ENCODE results near the gene CALB2.

DNA sequence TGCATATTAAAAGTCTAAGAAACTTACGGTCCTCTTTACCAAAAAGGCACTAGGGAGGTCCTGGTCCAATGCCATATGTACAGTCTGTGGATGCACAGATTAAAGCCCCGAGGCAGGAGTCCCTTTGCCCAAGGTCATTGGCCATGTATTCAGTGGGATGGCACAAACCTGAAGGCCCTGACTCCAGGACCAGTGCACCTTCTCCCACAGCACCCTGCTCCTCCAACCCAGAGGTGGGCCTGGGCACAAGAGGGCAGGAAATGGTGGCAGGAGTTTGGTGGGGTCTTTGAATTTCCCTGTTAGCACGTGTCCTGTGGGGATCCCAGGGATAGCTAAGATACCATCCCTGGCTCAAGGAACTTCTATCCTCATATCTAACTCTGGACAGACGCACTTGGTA lies 54.8 kb downstream of the CALB2 start:
- TF ChIP-seq, protein P1, sequence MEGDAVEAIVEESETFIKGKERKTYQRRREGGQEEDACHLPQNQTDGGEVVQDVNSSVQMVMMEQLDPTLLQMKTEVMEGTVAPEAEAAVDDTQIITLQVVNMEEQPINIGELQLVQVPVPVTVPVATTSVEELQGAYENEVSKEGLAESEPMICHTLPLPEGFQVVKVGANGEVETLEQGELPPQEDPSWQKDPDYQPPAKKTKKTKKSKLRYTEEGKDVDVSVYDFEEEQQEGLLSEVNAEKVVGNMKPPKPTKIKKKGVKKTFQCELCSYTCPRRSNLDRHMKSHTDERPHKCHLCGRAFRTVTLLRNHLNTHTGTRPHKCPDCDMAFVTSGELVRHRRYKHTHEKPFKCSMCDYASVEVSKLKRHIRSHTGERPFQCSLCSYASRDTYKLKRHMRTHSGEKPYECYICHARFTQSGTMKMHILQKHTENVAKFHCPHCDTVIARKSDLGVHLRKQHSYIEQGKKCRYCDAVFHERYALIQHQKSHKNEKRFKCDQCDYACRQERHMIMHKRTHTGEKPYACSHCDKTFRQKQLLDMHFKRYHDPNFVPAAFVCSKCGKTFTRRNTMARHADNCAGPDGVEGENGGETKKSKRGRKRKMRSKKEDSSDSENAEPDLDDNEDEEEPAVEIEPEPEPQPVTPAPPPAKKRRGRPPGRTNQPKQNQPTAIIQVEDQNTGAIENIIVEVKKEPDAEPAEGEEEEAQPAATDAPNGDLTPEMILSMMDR (optimal IDR thresholded peaks at IDR 0.05 in 1 of 3, IDR thresholded peaks at IDR 0.05 in 1 of 3, conservative IDR thresholded peaks at IDR 0.05 in 1 of 3; ENCODE audit: extremely low read depth in 1 of 3, insufficient read depth in 2 of 3, low read length in 3 of 3) = no peak
- no peak for TF ChIP-seq EZH2 (IDR thresholded peaks at IDR 0.05; ENCODE audit: low read length)
